H1 (cell line): Measurements from ENCODE around the gene HADH. TPM values are rescaled to one million over a fixed set of nuclear protein-coding genes. Genes with fewer than 3 reads are reported as not detected.

ENCODE experiments used
- CTCF ChIA-PET: fragments of 300-600 bp; sonication (Branson Sonifier 250); formaldehyde crosslinking; loops from one replicate; lab custom pipeline; 2021; ENCODE audit not compliant: partially characterized antibody; lab: Charles Lee
- POLR2A ChIA-PET: fragments of 300-600 bp; sonication (Branson Sonifier 250); formaldehyde crosslinking; loops from one replicate; lab custom pipeline; 2021; ENCODE audit warnings: inconsistent platforms; ENCODE audit not compliant: partially characterized antibody; lab: Charles Lee
- DNase-seq, 2 experiments: peaks; one replicate each; pipeline versions ENCODE4 v3.0.0 to v3.0.0-alpha.2; 2010 to 2022; ENCODE audit warnings: low spot score in 2 of 2, low read depth in 1 of 2, mixed read lengths in 1 of 2
- FAIRE-seq: peaks from 2 replicates; lab custom pipeline; 2011; peaks lifted over from hg19 to GRCh38; lab: Jason Lieb, UNC
- H2AFZ ChIP-seq: 2 replicates; pipeline ENCODE4 v1.8.1; 2012; ENCODE audit warnings: low read length, inconsistent platforms
- H2AK5ac ChIP-seq: 2 replicates; pipeline ENCODE4 v1.6.1; 2013; ENCODE audit warnings: low read depth, low read length
- H2BK120ac ChIP-seq: replicated peaks from 2 replicates; pipeline ENCODE3; 2013; ENCODE audit warnings: low read depth, low read length, inconsistent platforms
- H2BK12ac ChIP-seq: 2 replicates; pipeline ENCODE4 v1.6.1; 2013; ENCODE audit warnings: low read depth, low read length
- H2BK15ac ChIP-seq: 2 replicates; pipeline ENCODE4 v1.6.1; 2013; ENCODE audit warnings: low read length
- H2BK20ac ChIP-seq: 2 replicates; pipeline ENCODE4 v1.6.1; 2013; ENCODE audit warnings: low read length
- H2BK5ac ChIP-seq: 2 replicates; pipeline ENCODE4 v1.6.1; 2013; ENCODE audit warnings: low read depth, low read length
- H3K14ac ChIP-seq: 2 replicates; pipeline ENCODE4 v1.6.1; 2013; ENCODE audit warnings: inconsistent platforms; ENCODE audit not compliant: insufficient read length
- H3K18ac ChIP-seq: 2 replicates; pipeline ENCODE4 v1.6.1; 2013; ENCODE audit warnings: low read length; ENCODE audit errors: extremely low read depth
- H3K23ac ChIP-seq: 2 replicates; pipeline ENCODE4 v1.6.1; 2013; ENCODE audit warnings: inconsistent platforms; ENCODE audit not compliant: insufficient read length
- H3K23me2 ChIP-seq: 2 replicates; pipeline ENCODE4 v1.6.1; 2013; ENCODE audit warnings: low read depth, low read length
- H3K27ac ChIP-seq: 2 replicates; pipeline ENCODE4 v1.6.1; 2011; ENCODE audit warnings: low read depth, low read length, inconsistent platforms
- H3K27me3 ChIP-seq, 4 experiments: replicated peaks in 1 of 4; 1 replicate in 1 of 4; 2 replicates in 3 of 4; pipeline versions ENCODE4 v1.6.1 to v1.8.1; 2011 to 2013; ENCODE audit warnings: low read length in 3 of 4, mild to moderate bottlenecking in 3 of 4, inconsistent platforms in 2 of 4, mixed read lengths in 2 of 4, moderate library complexity in 1 of 4; ENCODE audit not compliant: control insufficient read depth in 3 of 4, insufficient read depth in 3 of 4; ENCODE audit errors: extremely low read depth in 1 of 4
- H3K36me3 ChIP-seq, 4 experiments: 2 replicates each; pipeline versions ENCODE4 v1.6.1 to v1.8.1; 2011 to 2013; ENCODE audit warnings: mild to moderate bottlenecking in 4 of 4, low read length in 3 of 4, moderate library complexity in 2 of 4, control low read depth in 1 of 4, inconsistent platforms in 1 of 4; ENCODE audit not compliant: insufficient read depth in 4 of 4, control insufficient read depth in 2 of 4
- H3K4ac ChIP-seq: replicated peaks from 2 replicates; pipeline ENCODE3; 2013; ENCODE audit warnings: low read length, low read depth, mixed read lengths, inconsistent platforms; ENCODE audit not compliant: insufficient read length
- H3K4me1 ChIP-seq, 4 experiments: replicated peaks in 1 of 4; 1 replicate in 1 of 4; 2 replicates in 3 of 4; pipeline versions ENCODE4 v1.6.1 to v1.8.1; 2011 to 2013; ENCODE audit warnings: low read length in 3 of 4, inconsistent platforms in 2 of 4, mixed read lengths in 1 of 4; ENCODE audit not compliant: insufficient read depth in 4 of 4, control insufficient read depth in 3 of 4
- H3K4me2 ChIP-seq, 2 experiments: 2 replicates each; pipeline versions ENCODE4 v1.6.1 to v1.8.1; 2011 to 2013; ENCODE audit warnings: low read depth in 2 of 2, low read length in 2 of 2, control low read depth in 1 of 2, inconsistent platforms in 1 of 2, mild to moderate bottlenecking in 1 of 2; ENCODE audit not compliant: insufficient read depth in 1 of 2
- H3K4me3 ChIP-seq, 4 experiments: fragments of 200-600, 300-600 bp in 1 of 4; sonication (generic), shearing (Covaris generic), sonication (Bioruptor Twin) in 1 of 4; 2 replicates each; pipeline versions ENCODE4 v1.5.1 to v1.8.1; 2011 to 2016; ENCODE audit warnings: low read length in 4 of 4, low read depth in 3 of 4, control low read depth in 2 of 4, inconsistent platforms in 2 of 4, mild to moderate bottlenecking in 2 of 4, mixed read lengths in 1 of 4, moderate library complexity in 1 of 4; ENCODE audit not compliant: insufficient read depth in 2 of 4; ENCODE audit errors: extremely low read depth in 1 of 4
- H3K56ac ChIP-seq: replicated peaks from 2 replicates; pipeline ENCODE3; 2013; ENCODE audit warnings: low read depth, mild to moderate bottlenecking, mixed read lengths, low read length, inconsistent platforms; ENCODE audit not compliant: insufficient read length
- H3K79me1 ChIP-seq: 2 replicates; pipeline ENCODE4 v1.6.1; 2013; ENCODE audit warnings: low read depth, low read length, control low read depth
- H3K79me2 ChIP-seq, 2 experiments: 2 replicates each; pipeline versions ENCODE4 v1.6.1 to v1.8.1; 2012 to 2013; ENCODE audit warnings: low read length in 2 of 2, mild to moderate bottlenecking in 2 of 2, inconsistent platforms in 1 of 2; ENCODE audit not compliant: insufficient read depth in 2 of 2, control insufficient read depth in 1 of 2
- H3K9ac ChIP-seq, 4 experiments: replicated peaks in 1 of 4; 1 replicate in 1 of 4; 2 replicates in 3 of 4; pipeline versions ENCODE4 v1.6.1 to v1.8.1; 2011 to 2013; ENCODE audit warnings: low read depth in 3 of 4, low read length in 3 of 4, control low read depth in 2 of 4, mild to moderate bottlenecking in 2 of 4, moderate library complexity in 2 of 4, inconsistent platforms in 1 of 4; ENCODE audit errors: extremely low read depth in 1 of 4
- H3K9me3 ChIP-seq, 2 experiments: 2 replicates each; pipeline versions ENCODE4 v1.6.1 to v1.8.1; 2012 to 2013; ENCODE audit warnings: mild to moderate bottlenecking in 2 of 2, moderate library complexity in 2 of 2, control low read depth in 1 of 2, inconsistent platforms in 1 of 2, low read depth in 1 of 2, low read length in 1 of 2, mixed read lengths in 1 of 2; ENCODE audit not compliant: insufficient read depth in 2 of 2
- H4K20me1 ChIP-seq, 2 experiments: replicated peaks in 1 of 2; 2 replicates each; pipeline versions ENCODE3 to v1.8.1; 2011 to 2013; ENCODE audit warnings: inconsistent platforms in 2 of 2, low read length in 2 of 2, mild to moderate bottlenecking in 1 of 2; ENCODE audit not compliant: insufficient read depth in 2 of 2, control insufficient read depth in 1 of 2
- H4K5ac ChIP-seq: 2 replicates; pipeline ENCODE4 v1.6.1; 2013; ENCODE audit warnings: low read length, low read depth, mixed read lengths, inconsistent platforms; ENCODE audit not compliant: insufficient read length
- H4K8ac ChIP-seq: 2 replicates; pipeline ENCODE4 v1.8.0; 2013; ENCODE audit warnings: mild to moderate bottlenecking, moderate library complexity, low read length, inconsistent platforms; ENCODE audit not compliant: insufficient read depth; ENCODE audit errors: extremely low read depth
- H4K91ac ChIP-seq: replicated peaks from 2 replicates; pipeline ENCODE3; 2013; ENCODE audit warnings: low read length, mixed read lengths, inconsistent platforms; ENCODE audit not compliant: insufficient read length
- CHD2 ChIP-seq: IDR thresholded peaks from 2 replicates; pipeline ENCODE4 v1.6.1; 2012; ENCODE audit warnings: low read length, improper control_type of control experiment
- EP300 ChIP-seq, 2 experiments: IDR thresholded peaks; 1 replicate in 1 of 2; 2 replicates in 1 of 2; pipeline ENCODE4 v1.6.1; 2011 to 2012; ENCODE audit warnings: low read depth in 2 of 2, low read length in 2 of 2, mild to moderate bottlenecking in 2 of 2, borderline replicate concordance in 1 of 2, inconsistent platforms in 1 of 2, moderate library complexity in 1 of 2
- JUN ChIP-seq: IDR thresholded peaks from 2 replicates; pipeline ENCODE4 v1.6.1; 2011; ENCODE audit warnings: low read depth, mild to moderate bottlenecking, improper control_type of control experiment, low read length
- JUND ChIP-seq: IDR thresholded peaks from 2 replicates; pipeline ENCODE4 v1.6.1; 2011; ENCODE audit warnings: mild to moderate bottlenecking, improper control_type of control experiment, low read length
- RAD21 ChIP-seq, 2 experiments: IDR thresholded peaks in 1 of 2; conservative IDR thresholded peaks in 1 of 2; 2 replicates each; pipeline ENCODE4 v1.6.1; 2011; ENCODE audit warnings: low read depth in 2 of 2, low read length in 2 of 2, improper control_type of control experiment in 1 of 2, inconsistent platforms in 1 of 2, mild to moderate bottlenecking in 1 of 2, moderate library complexity in 1 of 2
- WGBS, 2 experiments: shearing (Covaris generic) in 1 of 2; methylation state at CpG; one replicate each; pipeline versions ENCODE4 v1.1.6 to v1.1.7; 2013 to 2015; ENCODE audit warnings: low lambda C conversion rate in 2 of 2, mixed read lengths in 2 of 2, inconsistent platforms in 1 of 2, low coverage in 1 of 2, missing lambda C conversion rate in 1 of 2; ENCODE audit not compliant: insufficient replicate concordance in 2 of 2, insufficient coverage in 1 of 2, insufficient read length in 1 of 2; ENCODE audit errors: extremely low coverage in 1 of 2, missing lambda C conversion rate in 1 of 2; 5-methylcytosine and 5-hydroxymethylcytosine counted together
- polyA plus RNA-seq, 7 experiments: library from polyadenylated mRNA; depleted of rRNA in 3 of 7; stranded (reverse) in 5 of 7; unstranded in 2 of 7; fragments of >200 nt in 5 of 7; fragments of 200-250 nt in 2 of 7; gene quantifications; 1 replicate in 5 of 7; 2 replicates in 1 of 7; 4 replicates in 1 of 7; pipeline versions ENCODE4 v1.2.1 to v1.2.3, GENCODE V29; 2011 to 2013; ENCODE audit warnings: missing spikeins in 2 of 7, mixed read lengths in 2 of 7
- total RNA-seq: library from RNA; stranded (reverse); fragmentation: NEBNext Ultra II Directional; extraction: Animal tissue kit (Norgen Biotek cat#: 25700); gene quantifications from 2 replicates; pipeline ENCODE4 v1.2.1, GENCODE V29; 2021
- TF ChIP-seq, protein P1 (sequence below), 3 experiments: IDR thresholded peaks; 1 replicate in 2 of 3; 2 replicates in 1 of 3; pipeline versions ENCODE4 v1.5.1 to v1.6.1; 2011; ENCODE audit warnings: low read length in 3 of 3, mild to moderate bottlenecking in 3 of 3, inconsistent platforms in 2 of 3, low read depth in 1 of 3, moderate library complexity in 1 of 3; ENCODE audit not compliant: insufficient read depth in 1 of 3; ENCODE audit errors: control extremely low read depth in 1 of 3

HADH gene
- total and polyA plus RNA-seq, 2 of the 8 experiments (the other 6 are each of a cell fraction or from before 2014, with no cell fraction given) = 47.5 to 54.4 TPM

DNA sequence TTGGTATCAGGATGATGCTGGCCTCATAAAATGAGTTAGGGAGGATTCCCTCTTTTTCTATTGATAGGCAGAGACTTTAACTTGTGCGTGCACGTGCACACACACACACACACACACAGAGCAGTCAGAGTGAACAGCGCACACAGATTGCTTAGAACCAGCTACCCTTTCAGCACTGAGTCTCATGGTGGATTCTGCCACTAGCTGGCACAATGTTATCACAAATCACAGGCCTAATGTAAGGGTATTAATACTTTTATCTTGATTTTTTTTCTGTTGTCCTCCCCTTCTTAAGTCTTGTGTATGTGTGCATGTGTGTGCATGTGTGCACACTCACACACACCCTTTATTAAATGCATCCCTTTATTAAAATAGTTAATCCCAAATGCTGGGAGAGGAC, 53.2 kb downstream of the HADH start:
- no peak overlapping the region for H2AFZ ChIP-seq
- TF ChIP-seq RAD21 (IDR thresholded peaks at IDR 0.05 in 1 of 2, conservative IDR thresholded peaks at IDR 0.05 in 1 of 2; ENCODE audit: low read depth in 2 of 2, low read length in 2 of 2) (peak; percentile 39), JUND (no peak), JUN (no peak), EP300 (IDR thresholded peaks at IDR 0.05; ENCODE audit: borderline replicate concordance in 1 of 2, low read depth in 2 of 2, low read length in 2 of 2) (no peak), CHD2 (no peak)
- TF ChIP-seq, protein P1, sequence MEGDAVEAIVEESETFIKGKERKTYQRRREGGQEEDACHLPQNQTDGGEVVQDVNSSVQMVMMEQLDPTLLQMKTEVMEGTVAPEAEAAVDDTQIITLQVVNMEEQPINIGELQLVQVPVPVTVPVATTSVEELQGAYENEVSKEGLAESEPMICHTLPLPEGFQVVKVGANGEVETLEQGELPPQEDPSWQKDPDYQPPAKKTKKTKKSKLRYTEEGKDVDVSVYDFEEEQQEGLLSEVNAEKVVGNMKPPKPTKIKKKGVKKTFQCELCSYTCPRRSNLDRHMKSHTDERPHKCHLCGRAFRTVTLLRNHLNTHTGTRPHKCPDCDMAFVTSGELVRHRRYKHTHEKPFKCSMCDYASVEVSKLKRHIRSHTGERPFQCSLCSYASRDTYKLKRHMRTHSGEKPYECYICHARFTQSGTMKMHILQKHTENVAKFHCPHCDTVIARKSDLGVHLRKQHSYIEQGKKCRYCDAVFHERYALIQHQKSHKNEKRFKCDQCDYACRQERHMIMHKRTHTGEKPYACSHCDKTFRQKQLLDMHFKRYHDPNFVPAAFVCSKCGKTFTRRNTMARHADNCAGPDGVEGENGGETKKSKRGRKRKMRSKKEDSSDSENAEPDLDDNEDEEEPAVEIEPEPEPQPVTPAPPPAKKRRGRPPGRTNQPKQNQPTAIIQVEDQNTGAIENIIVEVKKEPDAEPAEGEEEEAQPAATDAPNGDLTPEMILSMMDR (IDR thresholded peaks at IDR 0.05; ENCODE audit: control extremely low read depth in 1 of 3, insufficient read depth in 1 of 3, low read depth in 1 of 3, low read length in 3 of 3) = peak in 1 of 3 experiments; percentile 18; a peak in 1 of 4 replicates
- TF ChIP-seq, all 59 proteins: peak for 2
- H4K20me1 ChIP-seq = no peaks in the 10 kb centered on the region
- H2BK15ac ChIP-seq = no peak overlapping the region
- H3K79me2 ChIP-seq = no peaks in the 10 kb centered on the region
- ChIA-PET CTCF (interaction anchor here (0.5 to 1.8 kb wide), 13 partner anchors 9 to 643 kb away, joined by 3 to 8 read pairs (median 3); no protein-coding TSS in a partner anchor), POLR2A (interaction anchor here (1.0 kb wide), 1 partner anchor 11 kb away, joined by 3 read pairs; no protein-coding TSS in a partner anchor)
- no peak overlapping the region for H3K27ac ChIP-seq
- no peaks in the 10 kb centered on the region for H3K9me3 ChIP-seq
- no peak overlapping the region for H4K5ac ChIP-seq
- H2BK12ac ChIP-seq = no peak overlapping the region
- FAIRE-seq (no peak), DNase-seq (no peak)
- H4K91ac ChIP-seq = no peak overlapping the region
- no peak overlapping the region for H2AK5ac ChIP-seq
- H4K8ac ChIP-seq = no peak overlapping the region
- H3K56ac ChIP-seq = no peak overlapping the region
- H2BK20ac ChIP-seq = no peak overlapping the region
- H3K79me1 ChIP-seq = no peaks in the 10 kb centered on the region
- no peak overlapping the region for H3K4ac ChIP-seq
- H3K27me3 ChIP-seq = no peaks in the 10 kb centered on the region
- no peak overlapping the region for H3K9ac ChIP-seq
- no peak overlapping the region for H3K23ac ChIP-seq
- H3K36me3 ChIP-seq = no peaks in the 10 kb centered on the region
- H2BK5ac ChIP-seq = no peak overlapping the region
- no peaks in the 10 kb centered on the region for H3K4me1 ChIP-seq
- no peak overlapping the region for H3K4me3 ChIP-seq
- H3K14ac ChIP-seq = no peak overlapping the region
- no peak overlapping the region for H3K18ac ChIP-seq
- no peak overlapping the region for H3K4me2 ChIP-seq
- WGBS, 2 experiments = 92% methylated on average over 3 of the region's 3 CpGs; no CpG with 5 or more reads in 1 of the 2 experiments
- H3K23me2 ChIP-seq = no peaks in the 10 kb centered on the region
- no peak overlapping the region for H2BK120ac ChIP-seq
